Measurements from ENCODE around the gene EML4.
A peak's percentile ranks its signal among the peaks of the same experiment; 100 is the strongest.

The EML4 gene

DNA sequence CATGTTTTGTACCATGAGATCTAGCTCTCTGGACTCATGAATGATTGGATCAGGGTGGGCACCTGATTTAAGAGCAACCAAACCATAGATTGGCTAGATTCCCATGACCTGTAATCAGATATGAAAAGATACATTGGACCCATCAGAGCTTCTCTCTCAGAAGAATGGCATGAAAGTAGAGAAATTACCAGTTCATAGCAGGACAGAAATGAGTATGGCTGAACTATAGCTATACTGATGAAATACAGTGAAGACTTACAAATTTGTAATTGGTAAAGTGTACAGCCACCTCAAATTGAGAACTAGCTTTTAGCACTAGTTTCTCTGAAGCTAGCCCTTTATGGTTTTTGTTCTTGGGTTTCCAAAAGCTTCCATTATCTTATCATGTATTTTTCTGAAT is 19.0 kb upstream of the EML4 start:
- Histone ChIP-seq H3K9ac (ENCODE audit: low read depth, low read length) (no peak overlapping the region), H3K9me3 (ENCODE audit: insufficient read depth, low read length, severe bottlenecking) (peaks cover 3% of the 10 kb centered on the region), H3K36me3 (ENCODE audit: insufficient read depth, low read length) (no peaks in the 10 kb centered on the region), H3K79me2 (ENCODE audit: insufficient read depth, low read length) (no peaks in the 10 kb centered on the region), H4K20me1 (ENCODE audit: insufficient read depth, low read length) (no peaks in the 10 kb centered on the region), H3K4me1 (ENCODE audit: insufficient read depth, low read length) (no peaks in the 10 kb centered on the region), H3K27ac (ENCODE audit: low read length) (no peak overlapping the region), H2AFZ (ENCODE audit: low read depth, low read length) (no peak overlapping the region), H3K4me2 (ENCODE audit: insufficient read depth, low read length) (no peak overlapping the region), H3K4me3 (ENCODE audit: low read depth in 1 of 2, low read length in 2 of 2) (no peak overlapping the region), H3K27me3 (ENCODE audit: insufficient read depth, low read length, poor library complexity) (no peaks in the 10 kb centered on the region)
- DNase-seq (no peak), ATAC-seq (ENCODE audit: insufficient read depth, low read depth) (no peak)
- TF ChIP-seq CTCF (IDR thresholded peaks at IDR 0.05; ENCODE audit: borderline replicate concordance, extremely low read depth, low read length, poor library complexity, severe bottlenecking) (no peak), EZH2 (IDR thresholded peaks at IDR 0.05; ENCODE audit: borderline replicate concordance, low read depth, low read length, severe bottlenecking) (no peak)

DNA sequence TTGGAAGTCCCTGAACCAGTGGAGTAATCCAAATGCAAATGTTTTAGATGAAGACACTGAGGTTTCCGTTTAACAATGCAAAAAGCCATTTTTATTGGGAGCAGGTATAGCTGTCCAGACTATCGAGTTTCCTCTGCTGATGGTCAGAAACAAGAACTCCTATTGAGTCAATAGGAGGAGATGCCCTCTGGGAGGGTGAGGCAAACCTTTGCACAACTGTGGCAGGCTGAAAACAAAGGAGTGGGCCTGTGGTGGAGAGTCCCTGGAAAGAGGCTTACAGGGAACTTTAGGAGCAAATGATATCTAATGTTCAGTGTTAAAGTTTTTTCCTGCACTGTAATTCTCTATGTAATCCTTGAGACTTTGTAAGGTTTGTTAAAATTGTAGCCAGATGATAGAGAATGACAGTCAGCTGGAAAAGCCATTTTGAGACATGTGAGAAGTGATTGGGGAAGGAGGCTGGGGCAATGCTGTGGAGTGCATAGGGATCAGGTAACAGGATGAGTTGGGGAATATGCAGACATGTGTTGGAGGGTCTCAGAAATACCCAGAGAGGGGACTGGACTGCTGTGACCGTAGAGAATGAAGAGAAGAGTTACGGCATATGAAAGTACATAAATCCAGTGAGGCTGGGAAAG is 15.1 kb upstream of the EML4 start:
- peak; percentile 35; the same call in 1 of the 3 replicates for ATAC-seq (ENCODE audit: insufficient read depth, low read depth)
- TF ChIP-seq CTCF (IDR thresholded peaks at IDR 0.05; ENCODE audit: borderline replicate concordance, extremely low read depth, low read length, poor library complexity, severe bottlenecking) (no peak), EZH2 (IDR thresholded peaks at IDR 0.05; ENCODE audit: borderline replicate concordance, low read depth, low read length, severe bottlenecking) (no peak)

GRCh38 chr2:42156721-42157120 is 12.4 kb upstream of the EML4 start:
- H2AFZ ChIP-seq (ENCODE audit: low read depth, low read length) = no peak overlapping the region
- ATAC-seq (ENCODE audit: insufficient read depth, low read depth) (no peak), DNase-seq (no peak)

More for the DNA sequence above, 15.1 kb upstream of the EML4 start:
- Histone ChIP-seq H3K36me3 (ENCODE audit: insufficient read depth, low read length) (no peaks in the 10 kb centered on the region), H3K9ac (ENCODE audit: low read depth, low read length) (no peak overlapping the region), H3K27me3 (ENCODE audit: insufficient read depth, low read length, poor library complexity) (no peaks in the 10 kb centered on the region), H3K79me2 (ENCODE audit: insufficient read depth, low read length) (no peaks in the 10 kb centered on the region), H2AFZ (ENCODE audit: low read depth, low read length) (no peak overlapping the region), H3K4me3 (ENCODE audit: low read depth in 1 of 2, low read length in 2 of 2) (no peak overlapping the region), H4K20me1 (ENCODE audit: insufficient read depth, low read length) (no peaks in the 10 kb centered on the region), H3K4me1 (ENCODE audit: insufficient read depth, low read length) (no peaks in the 10 kb centered on the region), H3K27ac (ENCODE audit: low read length) (no peak overlapping the region), H3K9me3 (ENCODE audit: insufficient read depth, low read length, severe bottlenecking) (no peaks in the 10 kb centered on the region), H3K4me2 (ENCODE audit: insufficient read depth, low read length) (no peak overlapping the region)
- no peak for DNase-seq

More at GRCh38 chr2:42156721-42157120, 12.4 kb upstream of the EML4 start:
- H3K27ac ChIP-seq (ENCODE audit: low read length) = no peak overlapping the region
- H3K4me1 ChIP-seq (ENCODE audit: insufficient read depth, low read length) = no peaks in the 10 kb centered on the region
- H3K27me3 ChIP-seq (ENCODE audit: insufficient read depth, low read length, poor library complexity) = no peaks in the 10 kb centered on the region
- no peaks in the 10 kb centered on the region for H3K9me3 ChIP-seq (ENCODE audit: insufficient read depth, low read length, severe bottlenecking)
- H3K79me2 ChIP-seq (ENCODE audit: insufficient read depth, low read length) = no peaks in the 10 kb centered on the region
- no peak overlapping the region for H3K4me2 ChIP-seq (ENCODE audit: insufficient read depth, low read length)
- no peak for TF ChIP-seq CTCF (IDR thresholded peaks at IDR 0.05; ENCODE audit: borderline replicate concordance, extremely low read depth, low read length, poor library complexity, severe bottlenecking)
- TF ChIP-seq EZH2 (IDR thresholded peaks at IDR 0.05; ENCODE audit: borderline replicate concordance, low read depth, low read length, severe bottlenecking) = no peak
- H3K36me3 ChIP-seq (ENCODE audit: insufficient read depth, low read length) = no peaks in the 10 kb centered on the region
- no peak overlapping the region for H3K9ac ChIP-seq (ENCODE audit: low read depth, low read length)
- no peak overlapping the region for H3K4me3 ChIP-seq (ENCODE audit: low read depth in 1 of 2, low read length in 2 of 2)
- H4K20me1 ChIP-seq (ENCODE audit: insufficient read depth, low read length) = no peaks in the 10 kb centered on the region
